ENCODE data around the gene AFAP1.

GRCh38 chr4:7788193-7788592 is 151.5 kb downstream of the AFAP1 start:
- TF ChIP-seq, protein P1, sequence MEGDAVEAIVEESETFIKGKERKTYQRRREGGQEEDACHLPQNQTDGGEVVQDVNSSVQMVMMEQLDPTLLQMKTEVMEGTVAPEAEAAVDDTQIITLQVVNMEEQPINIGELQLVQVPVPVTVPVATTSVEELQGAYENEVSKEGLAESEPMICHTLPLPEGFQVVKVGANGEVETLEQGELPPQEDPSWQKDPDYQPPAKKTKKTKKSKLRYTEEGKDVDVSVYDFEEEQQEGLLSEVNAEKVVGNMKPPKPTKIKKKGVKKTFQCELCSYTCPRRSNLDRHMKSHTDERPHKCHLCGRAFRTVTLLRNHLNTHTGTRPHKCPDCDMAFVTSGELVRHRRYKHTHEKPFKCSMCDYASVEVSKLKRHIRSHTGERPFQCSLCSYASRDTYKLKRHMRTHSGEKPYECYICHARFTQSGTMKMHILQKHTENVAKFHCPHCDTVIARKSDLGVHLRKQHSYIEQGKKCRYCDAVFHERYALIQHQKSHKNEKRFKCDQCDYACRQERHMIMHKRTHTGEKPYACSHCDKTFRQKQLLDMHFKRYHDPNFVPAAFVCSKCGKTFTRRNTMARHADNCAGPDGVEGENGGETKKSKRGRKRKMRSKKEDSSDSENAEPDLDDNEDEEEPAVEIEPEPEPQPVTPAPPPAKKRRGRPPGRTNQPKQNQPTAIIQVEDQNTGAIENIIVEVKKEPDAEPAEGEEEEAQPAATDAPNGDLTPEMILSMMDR (IDR thresholded peaks at IDR 0.05): no peak
- no peak for TF ChIP-seq POLR2A (IDR thresholded peaks at IDR 0.05)

Data from Peyer's patch (tissue), 4 donors.